Psoas muscle (tissue), 8 donors: ENCODE measurements around the gene ARHGAP8. TPM values are rescaled to one million over a fixed set of nuclear protein-coding genes. Genes with fewer than 3 reads are reported as not detected.

Experiments used
- ATAC-seq, 4 donors: fragments of 200-7000 bp; cut with Tn5 transposase; one replicate each; pipeline ENCODE4 v1.9.1; 2020; ENCODE audit warnings: moderate library complexity in 3 of 4, mild to moderate bottlenecking in 2 of 4
- DNase-seq, 2 donors: peaks; one replicate each; pipeline ENCODE4 v3.0.0-alpha.2; 2020
- H3K27ac ChIP-seq: fragments of 200-600 bp; one replicate; pipeline ENCODE4 v1.8.0; 2022
- H3K27me3 ChIP-seq, 3 donors: fragments of 200-600 bp in 1 of 3; one replicate each; pipeline versions ENCODE4 v1.6.1 to v1.8.0; 2013 to 2022; ENCODE audit warnings: low read length in 2 of 3, mild to moderate bottlenecking in 2 of 3, moderate library complexity in 1 of 3; ENCODE audit not compliant: insufficient read depth in 3 of 3
- H3K36me3 ChIP-seq, 2 donors: fragments of 200-600 bp in 1 of 2; one replicate each; pipeline versions ENCODE4 v1.6.1 to v1.8.0; 2013 to 2022; ENCODE audit warnings: low read depth in 1 of 2, mild to moderate bottlenecking in 1 of 2, moderate library complexity in 1 of 2; ENCODE audit not compliant: insufficient read depth in 1 of 2
- H3K4me1 ChIP-seq: fragments of 200-600 bp; one replicate; pipeline ENCODE4 v1.8.0; 2022
- H3K4me3 ChIP-seq: fragments of 200-600 bp; one replicate; pipeline ENCODE4 v1.8.0; 2022; ENCODE audit warnings: mild to moderate bottlenecking
- H3K9me3 ChIP-seq: fragments of 200-600 bp; one replicate; pipeline ENCODE4 v1.8.0; 2022
- WGBS, 3 donors: extraction: QIAGEN DNeasy Blood & Tissue Kit; methylation state at CpG; one replicate each; pipeline versions ENCODE4 v1.1.6 to v1.1.7; 2013; 5-methylcytosine and 5-hydroxymethylcytosine counted together
- intact Hi-C, 2 donors: fragments of 100-400 bp; cut with DNase I; formaldehyde crosslinking; loops; one replicate each; pipeline versions ENCODE4 v1.11.0 to v1.14.2; 2022
- polyA plus RNA-seq, 3 donors: library from polyadenylated mRNA; stranded (reverse); fragments of 200-250 nt; gene quantifications; one replicate each; pipeline ENCODE4 v1.2.3, GENCODE V29; 2013
- total RNA-seq, 4 donors: library from RNA; stranded (reverse); fragmentation: NEBNext Ultra II Directional in 2 of 4; extraction: Animal tissue kit (Norgen Biotek cat#: 25700) in 2 of 4; gene quantifications; one replicate each; pipeline versions ENCODE4 v1.2.1 to v1.2.4, GENCODE V29; 2021 to 2023
- TF ChIP-seq, protein P1 (sequence below): fragments of 200-600 bp; IDR thresholded peaks from one replicate; pipeline ENCODE4 v1.8.0; 2022; ENCODE audit warnings: antibody characterized with exemption
- donor health status: healthy with polysubstance abuse.
- donor health status: DM: no; HTN: no; CAD: no; lungs with moderate emphysema.
- donor health status: Bipolar disorder and iron deficiency.
- donor health status: healthy.
- donor health status: DM: yes; HTN: yes; CAD: no.
- donor health status: DM: no; HTN: no; CAD: no.
- donor health status: DM: no; HTN: no; CAD: no.
- donor health status: DM: yes; HTN: yes; CAD: no.

The ARHGAP8 gene
- total and polyA plus RNA-seq, 7 donors = 0.14 TPM; not detected in 6

DNA sequence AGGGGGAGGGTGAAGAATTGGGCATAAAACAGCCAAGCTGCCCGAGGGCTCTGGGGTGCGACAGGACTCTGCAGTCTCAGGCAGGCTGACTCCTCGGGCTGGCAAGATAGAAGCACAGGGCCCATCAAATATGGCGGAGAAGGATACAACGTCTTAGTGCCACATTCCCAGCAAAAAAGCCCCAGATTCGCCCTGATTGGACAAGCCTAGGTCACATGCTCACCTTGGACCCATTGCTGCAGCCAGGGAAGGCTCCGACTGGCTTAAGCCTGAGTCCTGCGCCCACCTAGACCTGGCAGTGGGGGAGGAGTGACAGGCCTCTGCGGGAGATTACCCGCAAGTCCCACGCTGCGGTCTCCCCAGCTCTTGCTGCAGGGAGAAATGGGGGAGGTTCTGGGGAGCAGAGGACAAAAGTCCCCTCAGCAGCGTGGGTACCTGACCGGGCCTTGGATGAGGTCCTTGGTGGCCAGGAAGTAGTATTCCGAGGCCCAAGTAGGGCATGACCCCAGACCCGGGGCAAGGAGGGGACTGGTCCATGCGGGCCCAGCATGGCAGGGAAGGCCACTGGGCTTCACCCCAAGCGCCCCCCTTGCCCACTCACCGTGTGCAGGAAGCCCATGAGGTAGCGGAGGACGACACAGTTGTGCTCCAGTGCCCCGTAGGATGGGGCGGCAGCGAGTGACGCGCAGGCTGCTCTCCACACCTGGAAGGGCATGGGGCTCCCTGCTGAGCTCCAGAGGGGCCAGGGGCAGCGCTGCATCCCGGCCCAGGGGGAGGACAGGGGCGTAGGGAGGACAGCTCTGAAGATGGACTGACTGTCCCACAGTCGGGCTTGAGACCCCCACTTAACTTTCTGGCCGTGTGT is 113.0 kb downstream of the ARHGAP8 start:
- Histone ChIP-seq H3K36me3 (no peaks in the 10 kb centered on the region), H3K27me3 (no peaks in the 10 kb centered on the region), H3K9me3 (no peaks in the 10 kb centered on the region), H3K4me1 (no peaks in the 10 kb centered on the region), H3K27ac (no peak overlapping the region), H3K4me3 (no peak overlapping the region)
- ATAC-seq = no peak
- DNase-seq = no peak
- TF ChIP-seq, protein P1, sequence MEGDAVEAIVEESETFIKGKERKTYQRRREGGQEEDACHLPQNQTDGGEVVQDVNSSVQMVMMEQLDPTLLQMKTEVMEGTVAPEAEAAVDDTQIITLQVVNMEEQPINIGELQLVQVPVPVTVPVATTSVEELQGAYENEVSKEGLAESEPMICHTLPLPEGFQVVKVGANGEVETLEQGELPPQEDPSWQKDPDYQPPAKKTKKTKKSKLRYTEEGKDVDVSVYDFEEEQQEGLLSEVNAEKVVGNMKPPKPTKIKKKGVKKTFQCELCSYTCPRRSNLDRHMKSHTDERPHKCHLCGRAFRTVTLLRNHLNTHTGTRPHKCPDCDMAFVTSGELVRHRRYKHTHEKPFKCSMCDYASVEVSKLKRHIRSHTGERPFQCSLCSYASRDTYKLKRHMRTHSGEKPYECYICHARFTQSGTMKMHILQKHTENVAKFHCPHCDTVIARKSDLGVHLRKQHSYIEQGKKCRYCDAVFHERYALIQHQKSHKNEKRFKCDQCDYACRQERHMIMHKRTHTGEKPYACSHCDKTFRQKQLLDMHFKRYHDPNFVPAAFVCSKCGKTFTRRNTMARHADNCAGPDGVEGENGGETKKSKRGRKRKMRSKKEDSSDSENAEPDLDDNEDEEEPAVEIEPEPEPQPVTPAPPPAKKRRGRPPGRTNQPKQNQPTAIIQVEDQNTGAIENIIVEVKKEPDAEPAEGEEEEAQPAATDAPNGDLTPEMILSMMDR = no peak
- 84 to 90% (median 85%) methylated on average over 31 of the region's 31 CpGs for WGBS, 3 donors
- intact Hi-C loops = no loop called here

GRCh38 chr22:44869196-44869595 is 116.8 kb downstream of the ARHGAP8 start:
- TF ChIP-seq, protein P1 = no peak
- H3K4me1 ChIP-seq = no peaks in the 10 kb centered on the region
- 33 to 60% (median 38%) methylated on average over 7 of the region's 7 CpGs for WGBS, 3 donors
- DNase-seq = no peak
- H3K27me3 ChIP-seq = no peaks in the 10 kb centered on the region
- H3K36me3 ChIP-seq = no peaks in the 10 kb centered on the region
- no peak overlapping the region for H3K4me3 ChIP-seq
- no peak for ATAC-seq
- intact Hi-C loops = no loop called here
- H3K27ac ChIP-seq = no peak overlapping the region
- H3K9me3 ChIP-seq = peaks cover 8% of the 10 kb centered on the region

GRCh38 chr22:44870021-44870420 is 117.6 kb downstream of the ARHGAP8 start:
- Histone ChIP-seq H3K9me3 (peaks cover 8% of the 10 kb centered on the region), H3K36me3 (no peaks in the 10 kb centered on the region), H3K4me3 (no peak overlapping the region), H3K4me1 (no peaks in the 10 kb centered on the region), H3K27me3 (no peaks in the 10 kb centered on the region), H3K27ac (no peak overlapping the region)
- no peak for DNase-seq
- TF ChIP-seq, protein P1 = no peak
- intact Hi-C loops = no loop called here
- ATAC-seq = no peak
- WGBS, 3 donors = 26 to 54% (median 40%) methylated on average over 5 of the region's 5 CpGs

DNA sequence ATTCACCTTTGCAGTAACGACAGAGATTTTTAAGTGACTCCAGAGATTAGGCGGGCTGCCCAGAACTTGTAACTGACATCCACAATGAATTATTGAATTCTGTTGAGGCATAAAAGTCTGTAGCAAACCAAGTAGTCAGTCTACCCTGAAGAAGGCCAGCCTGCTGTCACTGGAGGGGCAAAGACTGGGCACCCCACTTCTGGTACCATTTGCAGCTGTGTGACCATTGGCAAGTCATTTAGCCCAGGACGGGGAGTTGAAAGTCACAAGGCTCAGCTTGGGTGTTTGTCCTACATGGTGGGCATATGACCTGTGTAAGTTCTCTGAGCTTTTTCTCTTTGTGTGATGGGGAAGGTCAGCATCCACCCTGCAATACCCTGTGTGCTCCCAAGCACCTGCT is 119.4 kb downstream of the ARHGAP8 start:
- TF ChIP-seq, protein P1 = no peak
- Histone ChIP-seq H3K4me3 (no peak overlapping the region), H3K27ac (no peak overlapping the region), H3K36me3 (no peaks in the 10 kb centered on the region), H3K4me1 (no peaks in the 10 kb centered on the region), H3K9me3 (peaks cover 8% of the 10 kb centered on the region), H3K27me3 (no peaks in the 10 kb centered on the region)
- no peak for DNase-seq
- ATAC-seq = no peak
- intact Hi-C loops = no loop called here
- WGBS, 3 donors = 84 to 89% (median 85%) methylated on average over 3 of the region's 3 CpGs
